BLaER1 (cell line): ENCODE results near the gene PRAMEF13.
"Not testable (repeated sequence)": the region's sequence is repeated elsewhere in the genome, so short reads cannot be mapped to it uniquely, and the experiment has no call there.

Experiments used
- H3K27ac ChIP-seq: shearing (Covaris generic); formaldehyde crosslinking; 2 replicates; pipeline ENCODE4 v1.8.1; 2022
- H3K27me3 ChIP-seq: shearing (Covaris generic); formaldehyde crosslinking; 2 replicates; pipeline ENCODE4 v1.8.1; 2022
- H3K36me3 ChIP-seq: shearing (Covaris generic); formaldehyde crosslinking; 2 replicates; pipeline ENCODE4 v1.8.1; 2022
- H3K4me1 ChIP-seq: shearing (Covaris generic); formaldehyde crosslinking; 2 replicates; pipeline ENCODE4 v1.8.1; 2022
- H3K4me2 ChIP-seq: shearing (Covaris generic); formaldehyde crosslinking; 2 replicates; pipeline ENCODE4 v1.8.1; 2022
- H3K4me3 ChIP-seq: shearing (Covaris generic); formaldehyde crosslinking; 2 replicates; pipeline ENCODE4 v1.8.1; 2022
- H3K9ac ChIP-seq: shearing (Covaris generic); formaldehyde crosslinking; 2 replicates; pipeline ENCODE4 v1.8.1; 2022
- H3K9me3 ChIP-seq: shearing (Covaris generic); formaldehyde crosslinking; 2 replicates; pipeline ENCODE4 v1.8.1; 2022
- H4K20me1 ChIP-seq: shearing (Covaris generic); formaldehyde crosslinking; 2 replicates; pipeline ENCODE4 v1.8.1; 2022
- Cebpa-rat ChIP-seq: shearing (Covaris generic); IDR thresholded peaks from 2 replicates; pipeline ENCODE4 v1.8.1; 2022

Gene PRAMEF13

GRCh38 chr1:13228343-13228781, 27.2 kb upstream of the PRAMEF13 start:
- no peaks in the 10 kb centered on the region for H3K9me3 ChIP-seq
- no peak overlapping the region for H3K9ac ChIP-seq
- no peak overlapping the region for H3K4me2 ChIP-seq
- H3K27me3 ChIP-seq: no peaks in the 10 kb centered on the region
- H3K4me1 ChIP-seq: no peaks in the 10 kb centered on the region
- H4K20me1 ChIP-seq: no peaks in the 10 kb centered on the region
- no peak overlapping the region for H3K4me3 ChIP-seq
- TF ChIP-seq Cebpa-rat: no peak
- H3K27ac ChIP-seq: no peak overlapping the region
- H3K36me3 ChIP-seq: no peaks in the 10 kb centered on the region

GRCh38 chr1:13227271-13228055, 26.3 kb upstream of the PRAMEF13 start:
- not testable (repeated sequence) for H4K20me1 ChIP-seq, H3K27me3 ChIP-seq

GRCh38 chr1:13225675-13226204, 24.5 kb upstream of the PRAMEF13 start, which contains the start of gene PRAMEF18:
Gene PRAMEF18 (minus strand): TSS chr1:13226154. CDS start chr1:13226106, 48 bp downstream.
- not testable (repeated sequence) for H3K4me2 ChIP-seq, H3K9me3 ChIP-seq, H4K20me1 ChIP-seq, H3K27me3 ChIP-seq, H3K4me3 ChIP-seq, H3K27ac ChIP-seq, H3K36me3 ChIP-seq, H3K4me1 ChIP-seq, H3K9ac ChIP-seq

More at GRCh38 chr1:13227271-13228055, 26.3 kb upstream of the PRAMEF13 start:
- not testable (repeated sequence) for H3K27ac ChIP-seq, H3K4me2 ChIP-seq, H3K4me1 ChIP-seq, H3K9ac ChIP-seq, H3K9me3 ChIP-seq, H3K4me3 ChIP-seq, H3K36me3 ChIP-seq

- Histone ChIP-seq H3K4me3 (no peak overlapping the region), H3K4me1 (no peaks in the 10 kb centered on the region), H4K20me1 (no peaks in the 10 kb centered on the region), H3K36me3 (no peaks in the 10 kb centered on the region), H3K9me3 (no peaks in the 10 kb centered on the region), H3K27me3 (no peaks in the 10 kb centered on the region), H3K27ac (no peak overlapping the region), H3K9ac (no peak overlapping the region), H3K4me2 (no peak overlapping the region)
- no peak for TF ChIP-seq Cebpa-rat
Observed at GRCh38 chr1:13224480-13225060, 23.4 kb upstream of the PRAMEF13 start.

GRCh38 chr1:13222788-13223187, 21.6 kb upstream of the PRAMEF13 start:
- not testable (repeated sequence) for H3K4me3 ChIP-seq, H3K4me1 ChIP-seq, H3K9me3 ChIP-seq, H3K27me3 ChIP-seq, H3K4me2 ChIP-seq, H3K9ac ChIP-seq, H3K36me3 ChIP-seq, H4K20me1 ChIP-seq, H3K27ac ChIP-seq

GRCh38 chr1:13219203-13219602, 18.0 kb upstream of the PRAMEF13 start:
- not testable (repeated sequence) for H3K27ac ChIP-seq, H3K36me3 ChIP-seq, H3K9me3 ChIP-seq

GRCh38 chr1:13216619-13217018, 15.4 kb upstream of the PRAMEF13 start:
- H3K4me2 ChIP-seq, H3K9ac ChIP-seq, H3K9me3 ChIP-seq, H3K27ac ChIP-seq, H4K20me1 ChIP-seq, H3K27me3 ChIP-seq, H3K4me3 ChIP-seq, H3K4me1 ChIP-seq, H3K36me3 ChIP-seq: not testable (repeated sequence)

More at GRCh38 chr1:13219203-13219602, 18.0 kb upstream of the PRAMEF13 start:
- not testable (repeated sequence) for H3K4me1 ChIP-seq, H3K4me2 ChIP-seq, H3K9ac ChIP-seq, H3K4me3 ChIP-seq, H4K20me1 ChIP-seq, H3K27me3 ChIP-seq

- H3K27me3 ChIP-seq, H3K4me1 ChIP-seq, H3K36me3 ChIP-seq, H3K27ac ChIP-seq, H4K20me1 ChIP-seq, H3K9ac ChIP-seq, H3K4me2 ChIP-seq, H3K4me3 ChIP-seq, H3K9me3 ChIP-seq: not testable (repeated sequence)
Observed at GRCh38 chr1:13208712-13209111, 7.5 kb upstream of the PRAMEF13 start.

GRCh38 chr1:13171548-13171947, 29.7 kb downstream of the PRAMEF13 start, which contains the start of gene PRAMEF9:
Gene PRAMEF9 (plus strand): TSS chr1:13171848. CDS start chr1:13175281, 3,433 bp downstream.
- not testable (repeated sequence) for H3K27ac ChIP-seq, H3K4me3 ChIP-seq, H3K9me3 ChIP-seq, H3K9ac ChIP-seq, H3K4me1 ChIP-seq, H3K4me2 ChIP-seq, H3K36me3 ChIP-seq, H3K27me3 ChIP-seq, H4K20me1 ChIP-seq

GRCh38 chr1:13165531-13165930, 35.7 kb downstream of the PRAMEF13 start, which contains the start of gene HNRNPCL4:
Gene HNRNPCL4 (minus strand): TSS chr1:13165631. CDS start chr1:13165467, 164 bp downstream.
- not testable (repeated sequence) for H3K27ac ChIP-seq, H3K4me3 ChIP-seq, H3K9me3 ChIP-seq, H3K4me2 ChIP-seq, H4K20me1 ChIP-seq, H3K36me3 ChIP-seq, H3K4me1 ChIP-seq, H3K27me3 ChIP-seq, H3K9ac ChIP-seq

- H3K9ac ChIP-seq, H3K27me3 ChIP-seq, H3K4me1 ChIP-seq, H3K9me3 ChIP-seq, H4K20me1 ChIP-seq, H3K4me3 ChIP-seq, H3K27ac ChIP-seq, H3K4me2 ChIP-seq, H3K36me3 ChIP-seq: not testable (repeated sequence)
Observed at GRCh38 chr1:13155909-13156308, 45.3 kb downstream of the PRAMEF13 start, which contains the start of gene PRAMEF26. Gene PRAMEF26 (minus strand): TSS chr1:13156009. CDS start chr1:13153095, 2,914 bp downstream.
